ENCODE results near the gene DENND1A. TPM values are rescaled to one million over a fixed set of nuclear protein-coding genes. Genes with fewer than 3 reads are reported as not detected.
"Not testable (repeated sequence)": the region's sequence is repeated elsewhere in the genome, so short reads cannot be mapped to it uniquely, and the experiment has no call there.

DENND1A gene, protein sequence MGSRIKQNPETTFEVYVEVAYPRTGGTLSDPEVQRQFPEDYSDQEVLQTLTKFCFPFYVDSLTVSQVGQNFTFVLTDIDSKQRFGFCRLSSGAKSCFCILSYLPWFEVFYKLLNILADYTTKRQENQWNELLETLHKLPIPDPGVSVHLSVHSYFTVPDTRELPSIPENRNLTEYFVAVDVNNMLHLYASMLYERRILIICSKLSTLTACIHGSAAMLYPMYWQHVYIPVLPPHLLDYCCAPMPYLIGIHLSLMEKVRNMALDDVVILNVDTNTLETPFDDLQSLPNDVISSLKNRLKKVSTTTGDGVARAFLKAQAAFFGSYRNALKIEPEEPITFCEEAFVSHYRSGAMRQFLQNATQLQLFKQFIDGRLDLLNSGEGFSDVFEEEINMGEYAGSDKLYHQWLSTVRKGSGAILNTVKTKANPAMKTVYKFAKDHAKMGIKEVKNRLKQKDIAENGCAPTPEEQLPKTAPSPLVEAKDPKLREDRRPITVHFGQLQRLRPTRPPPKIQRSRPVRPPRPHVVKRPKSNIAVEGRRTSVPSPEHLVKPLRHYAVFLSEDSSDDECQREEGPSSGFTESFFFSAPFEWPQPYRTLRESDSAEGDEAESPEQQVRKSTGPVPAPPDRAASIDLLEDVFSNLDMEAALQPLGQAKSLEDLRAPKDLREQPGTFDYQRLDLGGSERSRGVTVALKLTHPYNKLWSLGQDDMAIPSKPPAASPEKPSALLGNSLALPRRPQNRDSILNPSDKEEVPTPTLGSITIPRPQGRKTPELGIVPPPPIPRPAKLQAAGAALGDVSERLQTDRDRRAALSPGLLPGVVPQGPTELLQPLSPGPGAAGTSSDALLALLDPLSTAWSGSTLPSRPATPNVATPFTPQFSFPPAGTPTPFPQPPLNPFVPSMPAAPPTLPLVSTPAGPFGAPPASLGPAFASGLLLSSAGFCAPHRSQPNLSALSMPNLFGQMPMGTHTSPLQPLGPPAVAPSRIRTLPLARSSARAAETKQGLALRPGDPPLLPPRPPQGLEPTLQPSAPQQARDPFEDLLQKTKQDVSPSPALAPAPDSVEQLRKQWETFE
- polyA plus RNA-seq (2013, experiment 1 of 2), result 29.0 TPM
- polyA plus RNA-seq (2013, experiment 2 of 2), result 28.6 TPM

DNA sequence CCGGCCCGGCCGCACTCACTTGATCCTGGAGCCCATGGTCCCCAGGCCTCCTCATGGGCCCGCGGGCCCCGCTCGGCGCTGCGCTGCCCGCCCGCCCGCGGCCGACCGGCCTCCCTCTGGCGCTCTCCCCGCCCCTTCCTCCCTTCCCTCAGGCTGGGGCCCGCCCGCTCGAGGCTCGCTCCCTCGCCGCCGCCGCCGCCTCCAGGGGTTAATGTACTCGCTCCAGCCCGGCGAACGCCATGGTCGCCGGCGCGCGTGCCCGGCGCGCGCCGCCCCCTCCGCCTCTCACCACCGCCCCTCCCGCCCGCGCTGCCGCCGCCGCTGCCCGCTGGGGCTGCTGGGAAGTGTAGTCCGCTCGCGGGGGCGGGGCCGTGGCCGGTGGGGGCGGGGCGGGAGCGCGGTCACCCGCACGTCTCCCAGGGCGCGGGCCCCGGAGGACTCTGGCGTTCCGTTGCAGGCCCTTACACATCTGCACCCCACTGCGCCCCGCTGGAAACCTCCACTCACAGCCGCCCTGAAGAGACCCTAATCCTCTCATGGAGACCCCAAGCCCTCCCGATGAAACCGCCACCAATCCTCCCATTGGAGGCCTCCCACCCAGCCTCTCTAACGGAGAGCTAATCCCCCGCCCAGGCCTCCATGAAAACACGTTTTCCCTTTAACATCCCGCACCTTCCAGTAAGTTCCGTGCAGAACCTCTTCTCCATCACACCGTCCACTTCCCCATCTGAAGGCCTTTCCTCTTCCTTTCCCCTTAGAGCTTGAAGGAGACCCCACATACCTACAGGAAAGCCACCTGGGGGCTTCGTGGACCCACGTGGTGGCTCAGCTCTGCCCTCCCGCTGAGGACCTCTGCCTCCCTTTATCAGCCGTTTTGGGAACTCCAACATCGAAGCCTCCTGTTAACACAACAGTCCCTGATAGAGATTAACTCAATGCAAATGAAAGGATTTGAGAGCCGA, at the start of gene DENND1A:
Gene DENND1A (minus strand): TSS at position 257 of the 962 bp plus-strand sequence. CDS start 221 bp downstream, at position 36.
- peak; percentile 92 for DNase-seq (ENCODE audit: low spot score)
- H2BK15ac ChIP-seq (ENCODE audit: low read length), result peak within 1 kb of the TSS; percentile 90

GRCh38 chr9:123978981-123979380, 49.1 kb upstream of the DENND1A start:
- Histone ChIP-seq H3K9ac (ENCODE audit: low read depth, low read length, poor library complexity) (no peak overlapping the region), H2BK12ac (ENCODE audit: low read length) (no peak overlapping the region), H3K18ac (ENCODE audit: low read length) (no peak overlapping the region), H3K14ac (ENCODE audit: low read length) (no peak overlapping the region), H3K4me2 (ENCODE audit: insufficient read depth, low read length, poor library complexity, severe bottlenecking) (no peak overlapping the region), H3K36me3 (replicated peaks in 1 of 2; ENCODE audit: control insufficient read depth in 2 of 2, insufficient read depth in 2 of 2, low read length in 2 of 2) (no peaks in the 10 kb centered on the region), H2BK120ac (ENCODE audit: low read depth, low read length) (no peak overlapping the region), H4K91ac (ENCODE audit: low read depth, low read length, poor library complexity) (no peak overlapping the region), H4K8ac (ENCODE audit: low read depth, low read length) (no peak overlapping the region), H3K79me1 (ENCODE audit: low read depth, low read length) (no peaks in the 10 kb centered on the region), H3K27ac (replicated peaks; ENCODE audit: low read length) (no peak overlapping the region), H3K4me3 (ENCODE audit: low read length in 2 of 2) (no peak overlapping the region), H2BK5ac (ENCODE audit: low read length) (no peak overlapping the region), H3K9me3 (replicated peaks in 1 of 2; ENCODE audit: control insufficient read depth in 2 of 2, insufficient read depth in 1 of 2, low read depth in 1 of 2, low read length in 2 of 2) (peaks cover 0 to 2% of the 10 kb centered on the region in 2 donors), H2AK5ac (ENCODE audit: low read depth, low read length) (no peak overlapping the region), H3K23ac (ENCODE audit: low read depth, low read length, poor library complexity) (no peak overlapping the region), H3K27me3 (ENCODE audit: control insufficient read depth in 3 of 3, insufficient read depth in 3 of 3, low read depth in 1 of 3, low read length in 3 of 3) (peaks cover 0 to 67% (median 0%) of the 10 kb centered on the region in 3 experiments), H2AFZ (ENCODE audit: low read length) (no peak overlapping the region), H3K4ac (ENCODE audit: low read length) (no peak overlapping the region), H2BK15ac (ENCODE audit: low read length) (no peak overlapping the region), H3K4me1 (ENCODE audit: control insufficient read depth in 2 of 2, insufficient read depth in 1 of 2, low read depth in 1 of 2, low read length in 2 of 2) (peaks cover 0 to 1% of the 10 kb centered on the region in 2 donors)
- no CpG with 5 or more reads among the region's 5 CpGs for WGBS, 2 donors (ENCODE audit: extremely low coverage in 2 of 2, insufficient read length in 2 of 2, insufficient replicate concordance in 1 of 2)
- DNase-seq (ENCODE audit: low spot score), result no peak

More for the DNA sequence above, at the start of gene DENND1A:
- peak within 1 kb of the TSS; percentile 45 for H3K23ac ChIP-seq (ENCODE audit: low read depth, low read length, poor library complexity)
- H2BK12ac ChIP-seq (ENCODE audit: low read length), result no peak within 1 kb of the TSS
- peak within 1 kb of the TSS; percentile 40 for H2BK5ac ChIP-seq (ENCODE audit: low read length)
- H3K14ac ChIP-seq (ENCODE audit: low read length), result no peak within 1 kb of the TSS
- peak within 1 kb of the TSS; percentile 66 for H3K27ac ChIP-seq (replicated peaks; ENCODE audit: low read length)
- peak within 1 kb of the TSS; percentile 91 for H3K18ac ChIP-seq (ENCODE audit: low read length)
- peaks cover 13 to 14% of the 10 kb centered on the region in 2 donors for H3K4me1 ChIP-seq (ENCODE audit: control insufficient read depth in 2 of 2, insufficient read depth in 1 of 2, low read depth in 1 of 2, low read length in 2 of 2)
- peak within 1 kb of the TSS; percentile 89 for H2AFZ ChIP-seq (ENCODE audit: low read length)
- H4K8ac ChIP-seq (ENCODE audit: low read depth, low read length), result no peak within 1 kb of the TSS
- H3K4ac ChIP-seq (ENCODE audit: low read length), result no peak within 1 kb of the TSS
- H3K9ac ChIP-seq (ENCODE audit: low read depth, low read length, poor library complexity), result peak within 1 kb of the TSS; percentile 61
- no peak within 1 kb of the TSS for H2AK5ac ChIP-seq (ENCODE audit: low read depth, low read length)
- H3K9me3 ChIP-seq (replicated peaks in 1 of 2; ENCODE audit: control insufficient read depth in 2 of 2, insufficient read depth in 1 of 2, low read depth in 1 of 2, low read length in 2 of 2), result no peaks in the 10 kb centered on the region
- H3K4me3 ChIP-seq (ENCODE audit: low read length in 2 of 2), result peak within 1 kb of the TSS; percentile 65 to 89
- no peaks in the 10 kb centered on the region for H3K36me3 ChIP-seq (replicated peaks in 1 of 2; ENCODE audit: control insufficient read depth in 2 of 2, insufficient read depth in 2 of 2, low read length in 2 of 2)
- peaks cover 0 to 33% (median 0%) of the 10 kb centered on the region in 3 experiments for H3K27me3 ChIP-seq (ENCODE audit: control insufficient read depth in 3 of 3, insufficient read depth in 3 of 3, low read depth in 1 of 3, low read length in 3 of 3)
- H2BK120ac ChIP-seq (ENCODE audit: low read depth, low read length), result no peak within 1 kb of the TSS
- no peak within 1 kb of the TSS for H4K91ac ChIP-seq (ENCODE audit: low read depth, low read length, poor library complexity)
- peak within 1 kb of the TSS; percentile 68 for H3K4me2 ChIP-seq (ENCODE audit: insufficient read depth, low read length, poor library complexity, severe bottlenecking)
- WGBS, 2 donors (ENCODE audit: extremely low coverage in 2 of 2, insufficient read length in 2 of 2, insufficient replicate concordance in 1 of 2), result no CpG with 5 or more reads among the region's 83 CpGs
- H3K79me1 ChIP-seq (ENCODE audit: low read depth, low read length), result peaks cover 4% of the 10 kb centered on the region

DNA sequence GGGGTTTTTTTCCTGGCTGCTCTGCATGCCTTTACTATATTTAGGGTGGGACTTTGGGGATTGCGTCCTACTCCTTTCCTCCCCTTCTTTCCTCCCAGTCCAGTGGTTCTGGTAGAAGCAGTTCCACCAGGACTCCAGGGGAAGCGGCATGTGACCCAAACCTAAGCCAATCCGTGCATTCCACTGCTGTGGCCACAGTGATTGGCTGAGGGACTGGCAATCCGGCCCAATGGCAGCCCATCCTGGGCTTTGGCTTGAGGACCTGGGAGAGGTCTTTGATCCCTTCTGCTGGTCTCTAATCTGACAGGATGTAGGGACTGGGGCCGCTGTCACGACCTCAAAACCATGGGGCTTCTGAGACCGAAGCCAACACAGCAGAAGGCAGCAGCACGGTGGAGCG, 46.7 kb upstream of the DENND1A start:
- H3K9ac ChIP-seq (ENCODE audit: low read depth, low read length, poor library complexity); H3K36me3 ChIP-seq (replicated peaks in 1 of 2; ENCODE audit: control insufficient read depth in 2 of 2, insufficient read depth in 2 of 2, low read length in 2 of 2); H2BK120ac ChIP-seq (ENCODE audit: low read depth, low read length); H3K4me3 ChIP-seq (ENCODE audit: low read length in 2 of 2); H3K14ac ChIP-seq (ENCODE audit: low read length); H3K18ac ChIP-seq (ENCODE audit: low read length); H3K27ac ChIP-seq (replicated peaks; ENCODE audit: low read length); H2BK12ac ChIP-seq (ENCODE audit: low read length); H3K4ac ChIP-seq (ENCODE audit: low read length); H4K8ac ChIP-seq (ENCODE audit: low read depth, low read length); H3K79me1 ChIP-seq (ENCODE audit: low read depth, low read length); H3K4me2 ChIP-seq (ENCODE audit: insufficient read depth, low read length, poor library complexity, severe bottlenecking); H2BK15ac ChIP-seq (ENCODE audit: low read length); H2AFZ ChIP-seq (ENCODE audit: low read length); H2BK5ac ChIP-seq (ENCODE audit: low read length); H3K4me1 ChIP-seq (ENCODE audit: control insufficient read depth in 2 of 2, insufficient read depth in 1 of 2, low read depth in 1 of 2, low read length in 2 of 2); DNase-seq (ENCODE audit: low spot score); H3K23ac ChIP-seq (ENCODE audit: low read depth, low read length, poor library complexity); H2AK5ac ChIP-seq (ENCODE audit: low read depth, low read length); H4K91ac ChIP-seq (ENCODE audit: low read depth, low read length, poor library complexity): not testable (repeated sequence)
- WGBS, 2 donors (ENCODE audit: extremely low coverage in 2 of 2, insufficient read length in 2 of 2, insufficient replicate concordance in 1 of 2), result no CpG with 5 or more reads among the region's 9 CpGs
- Histone ChIP-seq H3K9me3 (replicated peaks in 1 of 2; ENCODE audit: control insufficient read depth in 2 of 2, insufficient read depth in 1 of 2, low read depth in 1 of 2, low read length in 2 of 2) (peaks cover 11 to 24% of the 10 kb centered on the region in 2 donors), H3K27me3 (ENCODE audit: control insufficient read depth in 3 of 3, insufficient read depth in 3 of 3, low read depth in 1 of 3, low read length in 3 of 3) (peaks cover 0 to 43% (median 0%) of the 10 kb centered on the region in 3 experiments)

Data from neuronal stem cell (in vitro differentiated cells).